GM21786 (cell line): Measurements from ENCODE around the gene ACTR3.
A peak's percentile ranks its signal among the peaks of the same experiment; 100 is the strongest.
"Not testable (repeated sequence)": the region's sequence is repeated elsewhere in the genome, so short reads cannot be mapped to it uniquely, and the experiment has no call there.

Experiments used
- ATAC-seq: cut with Tn5 transposase; IDR thresholded peaks from one replicate; pipeline ENCODE4 v1.9.1; 2021; ENCODE audit not compliant: unreplicated experiment

The ACTR3 gene

GRCh38 chr2:113901943-113902342 lies 12.1 kb downstream of the ACTR3 start:
- no peak for ATAC-seq

GRCh38 chr2:113905886-113906285 lies 16.0 kb downstream of the ACTR3 start:
- no peak for ATAC-seq

- no peak for ATAC-seq
These were observed 16.8 kb downstream of the ACTR3 start for GRCh38 chr2:113906647-113907046.

GRCh38 chr2:113907297-113907696 lies 17.4 kb downstream of the ACTR3 start:
- no peak for ATAC-seq

GRCh38 chr2:113910110-113910717 lies 20.3 kb downstream of the ACTR3 start:
- ATAC-seq: no peak

- ATAC-seq: peak; percentile 57
These were observed 21.2 kb downstream of the ACTR3 start for GRCh38 chr2:113910967-113911678.

GRCh38 chr2:113915082-113915819 lies 25.4 kb downstream of the ACTR3 start:
- ATAC-seq: no peak

GRCh38 chr2:113918229-113918628 lies 28.3 kb downstream of the ACTR3 start:
- ATAC-seq: no peak

GRCh38 chr2:113920996-113921395 lies 31.1 kb downstream of the ACTR3 start:
- ATAC-seq: no peak

- no peak for ATAC-seq
These were observed 32.4 kb downstream of the ACTR3 start for GRCh38 chr2:113922335-113922734.

- no peak for ATAC-seq
These were observed 32.9 kb downstream of the ACTR3 start for GRCh38 chr2:113922784-113923183.

GRCh38 chr2:113925884-113926283 lies 36.0 kb downstream of the ACTR3 start:
- ATAC-seq: no peak

GRCh38 chr2:113926314-113926713 lies 36.4 kb downstream of the ACTR3 start:
- ATAC-seq: no peak

- no peak for ATAC-seq
These were observed 40.6 kb downstream of the ACTR3 start for GRCh38 chr2:113930448-113930847.

- ATAC-seq: no peak
These were observed 47.6 kb downstream of the ACTR3 start for GRCh38 chr2:113937501-113937900.

GRCh38 chr2:113940891-113941290 lies 51.0 kb downstream of the ACTR3 start:
- ATAC-seq: no peak

GRCh38 chr2:113945784-113946183 lies 55.9 kb downstream of the ACTR3 start:
- not testable (repeated sequence) for ATAC-seq

- ATAC-seq: not testable (repeated sequence)
These were observed 61.0 kb downstream of the ACTR3 start for GRCh38 chr2:113950906-113951305.

- no peak for ATAC-seq
These were observed 71.1 kb downstream of the ACTR3 start for GRCh38 chr2:113961000-113961399.

GRCh38 chr2:113962692-113963480 lies 73.0 kb downstream of the ACTR3 start:
- no peak for ATAC-seq

GRCh38 chr2:113963965-113964364 lies 74.1 kb downstream of the ACTR3 start:
- ATAC-seq: no peak
